ENCODE results near the gene DIP2A.
A peak's percentile ranks its signal among the peaks of the same experiment; 100 is the strongest.
"Not testable (repeated sequence)": the region's sequence is repeated elsewhere in the genome, so short reads cannot be mapped to it uniquely, and the experiment has no call there.

DIP2A gene

DNA sequence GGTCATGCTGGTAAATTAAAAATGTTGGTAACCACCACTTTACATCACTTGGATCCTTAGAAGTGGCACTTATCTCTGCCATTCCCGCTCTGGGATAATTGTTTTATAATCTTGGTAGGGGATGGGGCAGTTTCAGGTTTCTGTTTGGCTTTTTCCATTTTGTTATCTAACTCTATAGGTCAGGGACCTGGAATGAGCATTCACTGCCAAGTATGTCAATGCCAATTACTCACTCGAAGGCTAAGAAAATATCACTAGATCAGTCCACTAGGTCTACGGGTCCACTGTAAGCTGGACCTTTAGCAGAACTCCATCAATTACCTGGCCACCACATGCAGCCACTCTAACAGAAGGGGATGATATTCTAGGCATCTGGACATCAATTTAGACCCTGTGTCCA, 4.5 kb upstream of the DIP2A start:
- no peak for DNase-seq (ENCODE audit: low read depth)

DNA sequence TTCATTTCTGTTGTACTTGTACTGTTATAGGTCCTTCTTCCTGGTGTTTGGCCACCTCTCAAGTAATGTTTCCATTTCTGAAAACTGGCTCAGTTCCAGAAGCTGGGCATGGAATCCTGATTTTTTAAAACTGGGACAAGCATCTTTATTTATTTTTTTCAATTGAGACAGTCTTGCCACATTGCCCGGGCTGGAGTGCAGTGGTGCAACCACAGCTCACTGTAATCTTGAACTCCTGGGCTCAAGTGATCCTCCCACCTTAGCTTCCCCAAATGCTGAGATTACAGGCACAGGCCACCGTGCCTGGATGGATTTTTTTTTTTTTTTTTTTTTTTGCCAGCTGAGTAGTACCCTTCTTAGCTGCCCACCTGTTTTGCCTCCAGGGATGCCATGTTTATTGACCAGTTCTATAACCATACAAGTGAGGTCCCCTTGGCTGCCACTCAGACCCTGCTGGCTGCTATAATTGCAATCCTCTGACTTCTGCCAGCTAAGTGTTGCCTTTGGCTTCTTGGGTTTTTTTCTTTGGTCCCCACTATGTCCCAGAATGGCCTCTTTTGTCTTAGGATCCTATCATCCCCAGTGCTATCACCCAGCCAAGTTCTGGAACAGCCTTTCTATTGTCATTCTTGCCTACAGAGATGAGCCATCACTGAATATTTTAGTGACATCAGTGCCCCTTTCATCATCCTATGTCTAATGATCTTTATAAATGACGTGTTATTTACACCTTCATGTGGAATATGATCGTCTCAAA, 3.9 kb upstream of the DIP2A start:
- DNase-seq (ENCODE audit: low read depth): no peak

GRCh38 chr21:46455575-46456385, 2.9 kb upstream of the DIP2A start:
- DNase-seq (ENCODE audit: low read depth): peak; percentile 74

DNA sequence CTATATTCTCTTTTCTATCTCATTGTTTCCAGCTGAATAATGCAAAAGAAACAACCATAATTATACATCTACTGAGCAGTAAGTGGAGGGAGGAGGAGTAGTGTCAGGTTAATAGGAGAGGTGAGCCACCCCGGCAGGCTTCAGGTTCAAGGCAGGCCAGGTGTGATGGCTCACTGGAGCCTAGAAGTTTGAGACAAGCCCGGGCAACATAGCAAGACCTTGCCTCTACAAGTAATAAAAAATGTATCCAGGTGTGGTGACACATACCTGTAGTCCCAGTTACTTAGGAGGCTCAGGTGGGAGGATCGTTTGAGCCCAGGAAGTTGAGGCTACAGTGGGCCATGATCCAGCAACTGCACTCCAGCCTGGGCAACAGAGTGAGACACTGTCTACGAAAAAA, 1.9 kb upstream of the DIP2A start:
- no peak for DNase-seq (ENCODE audit: low read depth)

GRCh38 chr21:46457801-46458314, 833 bp upstream of the DIP2A start:
- peak; percentile 75 for DNase-seq (ENCODE audit: low read depth)

- no peak for DNase-seq (ENCODE audit: low read depth)
These were observed 299 bp downstream of the DIP2A start for GRCh38 chr21:46459024-46459355.

- DNase-seq (ENCODE audit: low read depth): peak; percentile 58
These were observed 843 bp downstream of the DIP2A start for GRCh38 chr21:46459356-46460112.

- no peak for DNase-seq (ENCODE audit: low read depth)
These were observed 3.2 kb downstream of the DIP2A start for GRCh38 chr21:46461909-46462308.

DNA sequence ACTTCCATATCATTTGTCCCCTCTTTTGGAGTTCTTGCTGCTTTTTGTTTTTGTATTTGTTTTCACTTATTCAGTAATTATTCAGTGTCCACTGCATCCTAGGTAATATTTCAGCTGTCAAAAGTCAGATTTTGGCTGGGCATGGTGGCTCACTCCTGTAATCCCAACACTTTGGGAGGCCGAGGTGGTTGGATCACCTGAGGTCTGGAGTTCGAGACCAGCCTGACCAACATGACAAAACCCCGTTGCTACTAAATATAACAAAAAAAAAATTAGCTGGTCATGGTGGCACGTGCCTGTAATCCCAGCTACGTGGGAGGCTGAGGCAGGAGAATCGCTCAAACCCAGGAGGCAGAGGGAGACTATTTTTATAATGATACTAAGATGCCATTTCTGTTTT, 6.5 kb downstream of the DIP2A start:
- not testable (repeated sequence) for DNase-seq (ENCODE audit: low read depth)

DNA sequence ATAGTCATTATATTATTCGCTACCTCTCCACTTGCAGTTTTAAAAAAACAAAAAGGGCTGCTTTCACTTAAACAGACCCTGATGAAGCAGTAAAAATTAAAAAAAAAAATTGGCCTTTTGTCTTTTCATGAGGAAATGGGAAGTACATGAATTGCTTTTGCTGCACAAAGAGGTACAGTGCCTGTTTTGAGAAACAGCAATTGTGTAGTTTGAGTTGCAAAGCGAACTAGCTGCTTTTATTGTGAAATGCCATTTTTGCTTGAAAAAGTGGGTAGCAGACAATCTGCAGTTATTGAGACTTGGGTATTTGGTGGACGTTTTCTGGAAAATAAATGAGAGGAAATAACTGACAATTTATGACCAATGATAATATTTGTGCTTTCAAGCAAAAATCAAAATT, 7.0 kb downstream of the DIP2A start:
- no peak for DNase-seq (ENCODE audit: low read depth)

GRCh38 chr21:46468108-46468774, 9.6 kb downstream of the DIP2A start:
- DNase-seq (ENCODE audit: low read depth): no peak

GRCh38 chr21:46469275-46469674, 10.6 kb downstream of the DIP2A start:
- DNase-seq (ENCODE audit: low read depth): no peak

DNA sequence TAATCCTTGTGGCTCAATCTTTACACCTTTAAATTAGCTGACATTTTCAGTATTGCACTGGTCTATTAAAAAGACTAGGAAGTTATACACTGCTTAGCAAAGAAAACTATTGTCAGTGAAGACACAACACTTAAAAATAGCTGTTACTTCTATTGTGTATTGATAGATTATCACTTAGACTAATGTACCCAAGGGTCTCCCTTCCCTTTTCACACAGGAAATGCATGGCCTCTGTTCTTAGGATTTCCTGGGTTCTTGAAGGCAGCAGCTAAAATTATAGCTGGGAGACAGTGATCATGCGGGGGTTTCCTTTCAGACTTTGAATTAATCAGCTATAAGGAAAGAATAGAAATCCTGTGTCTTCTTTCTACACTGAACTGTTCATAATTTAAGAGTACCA, 12.8 kb downstream of the DIP2A start:
- no peak for DNase-seq (ENCODE audit: low read depth)

- DNase-seq (ENCODE audit: low read depth): peak; percentile 65
These were observed 13.6 kb downstream of the DIP2A start for GRCh38 chr21:46472246-46472645.

- no peak for DNase-seq (ENCODE audit: low read depth)
These were observed 15.7 kb downstream of the DIP2A start for GRCh38 chr21:46474382-46474781.

- DNase-seq (ENCODE audit: low read depth): peak; percentile 22
These were observed 16.6 kb downstream of the DIP2A start for GRCh38 chr21:46475296-46475695.

GRCh38 chr21:46477765-46478164, 19.1 kb downstream of the DIP2A start:
- DNase-seq (ENCODE audit: low read depth): peak; percentile 76

DNA sequence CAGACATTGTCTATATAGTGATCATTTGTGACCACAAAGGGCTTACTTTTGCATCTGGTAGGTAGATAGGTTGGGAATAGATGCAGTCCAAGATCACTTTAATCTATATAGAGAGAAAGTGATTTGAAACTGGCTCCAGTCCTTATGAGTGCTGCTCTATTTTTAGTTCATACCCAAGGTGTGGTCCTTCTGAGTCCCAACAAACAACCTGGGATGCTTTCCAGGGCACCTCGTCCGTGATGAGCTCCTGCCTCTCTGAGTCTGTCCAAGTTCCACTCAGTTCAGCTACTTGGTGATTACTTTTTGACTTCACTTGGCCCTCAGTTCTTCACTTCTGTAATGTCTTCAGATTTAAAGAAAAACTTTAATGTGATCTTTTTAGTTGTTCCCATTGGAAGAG, 20.2 kb downstream of the DIP2A start:
- DNase-seq (ENCODE audit: low read depth): no peak

GRCh38 chr21:46480466-46480865, 21.8 kb downstream of the DIP2A start:
- no peak for DNase-seq (ENCODE audit: low read depth)

DNA sequence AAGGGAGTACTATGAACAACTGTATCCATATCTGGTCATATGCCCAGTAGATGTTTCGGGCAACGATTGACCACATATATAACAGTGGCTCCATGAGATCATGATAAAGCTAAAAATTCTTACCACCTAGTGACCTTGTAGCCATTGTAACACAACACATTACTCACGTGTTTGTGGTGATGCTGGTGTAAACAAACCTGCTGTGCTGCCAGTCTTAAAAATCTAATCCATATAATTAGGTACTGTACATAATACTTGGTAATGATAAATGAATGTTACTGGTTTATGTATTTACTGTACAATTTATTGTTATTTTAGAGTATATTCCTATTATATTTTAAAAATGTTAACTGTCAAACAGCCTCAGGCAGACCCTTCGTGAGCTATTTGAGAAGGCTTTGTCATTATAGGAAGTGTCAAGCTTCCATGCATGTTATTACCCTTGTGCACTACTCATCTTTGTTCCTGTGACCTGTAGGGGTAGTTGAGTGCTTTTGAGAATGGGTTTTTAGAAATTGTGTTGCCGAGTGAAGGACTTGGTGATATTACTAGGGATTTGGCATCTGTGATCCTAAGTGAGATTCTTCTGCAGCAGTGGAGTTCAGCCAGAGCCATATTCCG, 23.6 kb downstream of the DIP2A start:
- DNase-seq (ENCODE audit: low read depth): no peak

DNA sequence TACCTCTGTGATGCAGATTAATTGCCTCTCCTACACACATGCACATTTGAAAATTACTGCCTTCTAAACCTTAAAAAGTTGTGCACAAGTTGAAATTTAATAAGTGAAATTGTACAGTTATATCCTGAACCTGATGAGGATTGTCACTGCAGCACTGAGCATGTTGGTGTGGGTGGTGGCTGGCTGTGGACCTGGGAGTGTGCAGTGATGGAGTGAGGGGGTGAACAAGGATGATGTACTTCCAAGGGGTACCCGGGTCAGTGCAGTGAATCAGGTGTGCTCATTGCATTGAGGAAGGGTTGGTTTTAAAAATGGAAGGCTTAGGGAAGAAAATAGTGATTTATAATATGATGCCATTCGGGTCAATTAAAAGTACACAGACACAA, 24.1 kb downstream of the DIP2A start:
- no peak for DNase-seq (ENCODE audit: low read depth)
